ENCODE data around the gene DCUN1D5.

Gene DCUN1D5

DNA sequence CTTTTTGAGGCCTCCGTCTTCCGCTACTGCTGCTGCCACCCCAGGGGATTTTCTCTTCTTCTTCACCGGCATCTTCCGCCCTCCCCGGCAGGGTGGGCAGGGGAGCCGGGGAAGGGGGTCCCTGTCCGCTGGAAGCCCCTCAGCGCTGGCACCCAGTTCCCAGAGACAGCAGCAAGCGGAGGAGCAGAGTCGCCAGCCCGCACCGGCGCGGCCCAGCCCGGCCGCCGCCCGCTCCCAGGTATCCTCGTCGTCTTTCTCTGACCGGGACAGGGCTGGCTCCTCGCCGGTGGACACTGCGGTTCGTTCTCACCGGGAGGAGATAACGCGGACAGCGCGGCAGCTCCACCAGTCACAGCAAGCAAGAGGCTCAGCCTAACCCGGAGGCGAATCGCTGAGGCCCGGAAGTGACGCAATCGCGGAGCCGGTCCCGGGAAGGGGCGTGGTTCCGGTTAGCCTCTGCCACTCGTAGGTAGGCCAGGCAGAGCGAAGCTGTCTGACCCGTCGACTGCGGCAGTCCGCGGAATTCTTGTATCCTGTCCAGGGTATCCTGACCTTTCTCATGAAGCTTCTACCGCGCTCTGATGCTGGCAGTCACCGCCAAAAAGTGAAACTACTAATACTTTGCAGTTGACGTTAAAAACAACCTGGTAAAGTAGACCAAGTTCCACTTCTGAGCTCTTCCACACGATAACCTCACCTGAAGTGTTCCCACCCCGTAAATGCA lies at the start of gene DCUN1D5:
TSS of gene DCUN1D5 (minus strand) at position 360 of the 724 bp plus-strand sequence. CDS start at position 72, 288 bp downstream.
- ATAC-seq, result peak; percentile 99

DNA sequence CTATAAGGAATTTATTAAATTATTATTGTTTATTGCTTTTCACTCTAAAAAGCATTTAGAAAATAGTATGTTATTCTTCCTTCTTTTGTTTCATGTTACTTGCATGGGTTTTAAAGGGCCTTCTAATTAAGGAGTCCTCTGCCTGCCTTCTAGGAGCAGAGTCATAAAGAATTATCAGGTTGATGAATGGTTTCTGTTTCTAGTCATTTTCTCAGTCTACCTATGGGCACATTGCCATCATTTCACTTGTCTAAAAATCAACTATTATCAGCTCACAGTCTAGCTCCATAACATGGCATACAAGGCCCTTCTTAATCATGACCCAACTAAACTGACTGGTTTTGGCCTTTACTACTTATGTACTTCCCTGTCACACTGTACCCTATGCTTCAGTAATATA lies 33.5 kb upstream of the DCUN1D5 start:
- ATAC-seq, result peak in 1 of 2 donors; percentile 36

DNA sequence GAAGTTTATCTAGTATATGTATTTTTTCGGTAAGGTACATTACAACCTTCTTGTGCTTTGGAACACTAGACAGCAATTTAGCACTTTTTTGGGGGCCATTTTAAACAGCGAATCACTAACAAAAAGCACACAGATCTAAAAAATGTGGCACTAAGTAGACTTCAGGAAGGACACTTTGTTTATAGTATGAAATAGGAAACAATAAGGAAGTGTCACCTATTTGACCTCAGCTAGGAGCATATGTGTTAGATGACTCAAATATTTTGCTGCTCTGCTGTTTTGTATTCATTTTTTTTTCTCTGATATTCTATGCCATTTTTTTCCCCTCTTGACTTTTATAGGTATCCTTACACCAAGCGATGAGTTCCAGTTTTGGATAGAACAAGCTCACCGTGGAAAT lies 22.9 kb upstream of the DCUN1D5 start:
- no peak for ATAC-seq

DNA sequence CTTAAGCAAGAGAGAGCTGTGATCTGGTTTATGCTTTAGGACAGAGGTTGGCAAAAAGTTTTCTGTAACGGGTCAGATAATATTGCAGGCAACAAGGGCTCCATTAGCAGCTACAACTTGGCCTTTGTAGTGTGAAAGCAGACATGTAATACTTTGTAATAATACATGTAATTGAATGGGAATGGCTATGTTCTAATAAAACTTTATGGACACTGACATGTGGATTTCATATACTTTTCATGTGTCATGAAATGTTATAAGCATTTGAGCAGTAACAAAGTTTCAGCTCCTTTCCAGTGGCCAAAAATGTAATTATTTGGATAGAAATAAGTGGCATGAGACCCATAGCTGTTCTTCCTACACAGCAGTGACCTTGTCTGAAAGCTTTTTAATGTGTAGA lies 20.4 kb upstream of the DCUN1D5 start:
- no peak for ATAC-seq

DNA sequence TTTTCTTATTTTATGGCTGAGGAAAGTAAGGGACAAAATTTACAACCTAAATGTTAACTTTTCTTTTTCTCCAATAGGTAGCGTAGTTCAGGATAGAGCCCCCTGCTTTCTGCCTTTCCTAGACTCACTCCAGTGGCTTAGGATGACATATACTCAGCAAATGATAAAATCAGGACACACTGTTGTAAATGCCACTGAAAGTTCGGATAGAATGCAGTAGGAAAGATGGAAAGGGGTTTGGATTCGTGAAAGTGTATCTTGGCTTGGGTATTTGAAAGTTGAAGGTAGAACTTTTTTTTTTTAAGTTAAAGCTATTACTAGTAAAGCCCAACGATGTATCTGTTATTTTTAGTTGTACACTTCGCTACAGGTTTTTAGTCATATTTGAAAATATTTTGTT lies 19.4 kb upstream of the DCUN1D5 start:
- ATAC-seq, result no peak

DNA sequence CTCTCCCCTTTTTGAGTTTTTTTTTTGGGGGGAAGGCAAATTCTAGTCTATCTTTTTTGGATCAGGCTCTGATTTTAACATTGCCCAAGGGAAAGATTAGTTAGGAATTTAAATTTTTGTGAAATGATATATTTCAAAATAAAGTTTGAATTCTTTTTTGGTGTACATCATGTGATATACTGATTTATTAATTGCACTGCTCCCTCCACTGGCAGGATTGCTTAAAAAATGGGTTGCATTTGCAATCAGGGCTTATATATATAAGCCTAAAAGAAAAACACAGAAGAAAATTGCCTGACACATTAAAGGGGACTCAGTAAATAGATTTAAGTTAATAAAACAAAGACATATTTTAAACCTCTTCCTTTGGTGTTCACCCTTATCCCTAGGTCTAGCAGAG lies 18.4 kb upstream of the DCUN1D5 start:
- no peak for ATAC-seq

DNA sequence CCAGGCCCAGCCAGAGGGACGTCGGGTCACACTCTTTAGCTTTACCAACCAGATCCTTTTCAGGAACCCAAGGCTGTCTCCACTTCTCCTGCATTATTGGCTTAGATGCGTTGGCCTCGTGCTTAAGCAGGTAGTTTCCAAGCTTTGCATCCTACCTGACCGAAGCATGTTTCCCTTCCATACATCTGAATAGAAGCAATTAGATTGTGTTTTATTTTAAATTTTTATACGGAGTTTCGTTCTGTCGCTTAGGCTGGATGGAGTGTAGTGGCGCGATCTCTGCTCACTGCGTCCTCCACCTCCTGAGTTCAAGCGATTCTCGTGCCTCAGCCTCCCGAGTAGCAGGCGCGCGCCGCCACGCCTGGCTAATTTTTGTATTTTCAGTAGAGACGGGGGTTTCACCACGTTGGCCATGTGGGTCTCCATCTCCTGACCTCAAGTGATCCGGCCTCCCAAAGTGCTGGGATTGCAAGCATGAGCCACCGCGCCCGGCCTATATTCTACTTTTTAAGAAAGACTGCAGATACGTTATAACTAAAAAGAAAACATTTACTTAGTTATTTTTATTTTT lies 17.9 kb upstream of the DCUN1D5 start:
- ATAC-seq, result peak; percentile 2 to 8

DNA sequence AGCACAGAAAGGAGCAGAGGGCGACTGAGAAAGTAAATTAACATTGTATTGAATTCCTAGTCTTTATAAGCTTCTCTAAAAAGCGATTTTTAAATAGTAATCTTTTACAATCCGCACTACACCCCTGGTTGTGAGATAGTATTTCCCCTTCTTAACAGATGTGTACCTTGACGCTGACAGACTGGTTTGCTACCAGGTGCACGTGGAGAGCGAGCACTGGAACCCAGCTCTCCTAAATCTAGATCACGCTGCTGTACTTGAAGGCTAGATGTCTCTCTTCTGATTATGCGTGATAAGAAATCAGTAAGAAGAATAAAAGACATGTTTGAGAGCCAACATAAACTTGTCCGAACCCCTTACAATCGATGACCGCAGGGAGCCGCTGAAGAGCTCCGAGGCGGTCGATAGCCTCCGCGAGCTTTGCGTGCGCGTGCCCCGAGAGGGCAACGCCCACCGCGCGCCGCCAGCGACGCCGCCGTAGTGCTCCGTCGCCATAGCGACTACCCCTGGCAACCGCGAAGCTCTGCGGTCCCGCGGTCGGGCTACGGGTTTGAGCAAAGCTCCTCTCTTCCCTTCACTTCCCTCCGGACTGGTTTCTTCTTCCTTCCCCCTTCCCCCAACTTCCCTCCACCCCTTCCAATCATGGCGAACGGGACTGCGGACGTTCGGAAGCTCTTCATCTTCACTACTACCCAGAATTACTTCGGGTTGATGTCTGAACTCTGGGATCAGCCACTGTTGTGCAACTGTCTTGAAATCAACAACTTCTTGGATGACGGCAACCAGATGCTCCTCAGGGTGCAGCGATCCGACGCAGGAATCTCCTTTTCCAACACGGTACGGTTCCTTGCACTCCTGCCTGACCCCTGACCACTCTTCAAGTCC lies 17.2 kb upstream of the DCUN1D5 start, which contains the start of gene DYNC2H1:
TSS of gene DYNC2H1 (plus strand) at position 494 of the 885 bp plus-strand sequence. CDS start at position 643, 149 bp downstream.
- ATAC-seq, result peak; percentile 98 to 99

DNA sequence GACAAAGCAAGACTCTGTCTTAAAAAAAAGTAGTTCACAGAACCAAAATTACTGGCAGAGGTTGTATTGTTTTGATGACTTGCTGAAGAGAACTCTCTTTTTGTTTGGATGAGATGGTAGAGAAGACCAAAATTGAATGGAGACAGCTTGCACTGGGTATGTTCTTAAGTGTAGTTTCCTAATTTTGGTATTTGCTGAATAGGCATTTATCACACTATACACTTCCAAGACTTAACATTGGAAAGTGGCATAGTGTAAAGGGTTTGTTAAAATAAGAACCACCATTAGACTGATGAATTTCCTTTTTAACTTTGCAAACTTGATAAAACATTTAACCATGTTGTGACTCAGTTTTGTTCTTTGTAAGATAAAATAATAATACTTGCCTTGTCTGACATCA lies 5.3 kb upstream of the DCUN1D5 start:
- no peak for ATAC-seq

DNA sequence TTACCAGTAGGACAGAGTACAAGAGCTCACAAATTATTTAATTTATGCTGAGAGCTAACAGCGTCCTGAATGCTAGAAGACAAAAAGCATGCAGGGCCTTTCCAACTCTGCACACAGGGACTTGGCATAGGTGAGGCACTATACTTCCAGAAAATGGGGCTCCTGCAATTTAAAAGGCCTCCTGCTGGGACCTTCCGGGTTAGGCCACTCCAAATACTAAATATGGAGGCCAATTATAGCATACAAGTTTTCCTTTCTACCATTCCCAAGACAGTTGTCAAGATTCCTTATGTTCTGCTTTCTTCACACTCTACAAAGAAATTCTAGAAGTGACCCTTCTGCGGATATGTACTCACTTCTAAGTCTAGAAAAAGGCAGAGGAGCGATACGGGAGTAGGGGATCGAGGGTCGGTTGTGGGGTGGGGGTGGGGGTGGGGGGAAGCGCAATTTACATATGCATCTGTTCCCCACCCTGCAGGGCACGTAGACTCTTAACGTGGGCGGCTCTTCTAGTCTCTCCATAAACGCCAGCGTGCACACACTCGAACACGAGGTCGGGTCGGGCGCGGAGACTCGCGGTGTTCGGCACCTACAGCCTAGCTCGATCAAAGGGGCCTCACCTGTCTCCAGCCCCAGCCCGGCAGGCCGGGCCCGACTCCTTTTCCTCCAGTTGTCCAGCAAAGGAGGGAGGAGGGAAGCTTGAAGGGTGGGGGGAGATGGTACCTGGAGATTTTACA lies 728 bp downstream of the DCUN1D5 start:
- peak; percentile 46 to 59 for ATAC-seq

DNA sequence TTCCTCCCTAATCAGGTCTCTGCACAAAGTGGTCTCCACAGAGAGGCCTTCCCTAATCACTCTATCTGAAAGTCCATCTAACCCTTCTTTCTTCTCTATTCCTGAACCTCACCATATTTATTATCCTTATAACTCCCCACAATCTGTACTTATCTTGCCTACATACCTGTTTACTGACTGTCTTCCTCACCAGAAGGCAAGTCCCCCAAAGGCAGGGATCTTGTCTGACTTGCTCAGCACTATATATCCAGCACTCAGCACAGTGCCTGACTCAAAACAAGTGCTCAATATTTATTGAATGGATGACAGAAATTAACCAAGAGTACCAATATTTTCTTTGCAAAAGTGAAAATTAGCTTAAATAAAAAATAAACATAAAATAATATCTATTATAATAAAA lies 5.5 kb downstream of the DCUN1D5 start:
- ATAC-seq, result no peak

DNA sequence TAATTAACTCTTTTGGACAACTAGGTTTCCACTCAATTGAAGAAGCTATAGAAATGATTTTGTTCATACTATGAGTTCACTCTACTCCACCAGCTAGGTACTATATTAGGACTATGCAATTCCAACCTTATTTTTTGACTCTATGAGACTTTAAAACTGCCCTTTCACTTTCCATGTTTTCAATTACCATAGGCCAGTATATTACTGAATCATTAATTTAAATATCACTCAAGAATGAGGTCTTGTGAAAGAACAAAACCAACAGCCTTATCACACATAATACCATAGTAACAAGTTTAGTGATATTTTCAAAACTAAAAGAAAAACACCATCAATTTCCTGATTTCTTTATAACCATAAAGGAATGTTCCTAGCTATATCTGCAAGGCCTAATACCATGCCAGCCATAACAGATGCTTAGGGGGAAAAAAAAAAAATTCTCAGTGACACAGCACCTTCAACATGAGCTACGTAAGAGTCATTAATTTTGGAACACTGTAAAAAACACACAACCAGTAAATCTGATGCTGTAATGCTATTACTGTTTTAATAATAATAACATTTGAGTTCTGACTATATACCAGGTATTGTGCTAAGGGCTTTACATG lies 6.1 kb downstream of the DCUN1D5 start:
- ATAC-seq, result no peak

DNA sequence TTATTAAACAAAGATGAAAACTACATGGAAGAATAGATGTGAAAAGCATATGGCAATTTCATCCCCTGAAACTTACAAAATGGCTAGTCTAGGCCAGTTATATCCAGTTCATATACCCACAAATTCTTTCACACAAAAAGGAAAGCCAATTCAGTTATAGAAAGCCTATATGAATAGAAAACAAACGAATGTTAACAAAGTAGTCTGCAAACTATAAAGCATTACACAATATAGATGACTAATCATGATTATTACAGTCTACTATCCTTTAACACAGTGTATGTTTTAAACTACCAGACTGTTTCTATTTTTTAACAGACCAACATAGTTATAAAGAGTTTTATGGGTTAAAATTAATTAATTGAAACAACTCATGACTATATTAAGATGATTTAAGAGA lies 12.1 kb downstream of the DCUN1D5 start:
- ATAC-seq, result no peak

DNA sequence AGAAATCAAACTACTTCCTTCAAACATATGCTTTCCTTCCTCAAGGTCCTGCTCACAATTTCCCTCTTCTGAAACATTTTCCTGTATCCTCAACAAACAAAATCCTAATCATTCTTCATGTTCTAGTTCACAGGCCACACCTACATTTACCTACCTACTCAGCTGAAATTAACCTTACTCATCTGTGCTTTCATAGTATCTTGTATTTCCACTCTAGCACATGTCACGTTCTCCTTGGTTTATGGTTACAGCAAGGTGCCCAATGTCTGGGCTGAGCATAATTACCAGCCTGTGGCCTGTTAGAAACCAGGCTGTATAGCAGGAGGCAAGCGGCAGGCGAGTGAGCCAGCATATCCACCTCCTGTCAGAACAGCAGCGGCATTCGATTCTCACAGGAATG lies 13.2 kb downstream of the DCUN1D5 start:
- no peak for ATAC-seq

DNA sequence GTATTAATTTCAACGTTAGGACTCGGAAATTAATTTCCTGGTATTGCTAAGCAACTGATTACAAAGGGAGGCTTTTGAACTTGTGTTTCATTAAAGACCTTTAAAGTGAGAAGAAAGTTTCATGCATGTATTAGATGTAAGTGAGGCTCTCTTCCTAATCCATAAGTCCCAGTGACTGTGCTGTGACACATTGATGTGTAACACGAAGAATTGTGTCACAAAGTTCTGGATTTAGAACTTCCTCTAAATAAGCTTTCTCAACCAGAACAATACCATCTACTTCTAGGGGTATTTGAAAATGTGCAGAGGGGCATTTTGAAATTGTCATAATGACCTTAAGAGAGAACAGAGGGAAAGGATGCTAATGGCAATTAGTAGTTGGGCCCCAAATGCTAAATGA lies 14.4 kb downstream of the DCUN1D5 start:
- ATAC-seq, result no peak

DNA sequence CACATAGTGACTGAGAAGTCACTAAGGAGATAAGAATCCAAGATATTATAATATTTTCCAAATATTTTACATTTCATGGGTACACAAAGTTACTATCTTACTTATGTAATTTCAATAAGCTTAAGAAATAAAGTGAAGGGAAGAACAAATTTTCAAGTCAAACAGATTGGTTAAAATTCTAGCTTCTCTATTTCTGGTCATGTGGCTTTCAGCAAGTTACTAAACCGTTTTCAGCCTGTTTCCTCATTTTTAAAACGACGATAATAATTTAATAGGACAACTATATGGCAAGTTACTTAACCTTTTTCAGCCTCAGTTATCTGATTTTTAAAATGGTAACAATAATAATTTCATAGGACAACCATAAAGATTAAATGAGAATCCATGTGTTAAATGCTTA lies 15.6 kb downstream of the DCUN1D5 start:
- ATAC-seq, result no peak

DNA sequence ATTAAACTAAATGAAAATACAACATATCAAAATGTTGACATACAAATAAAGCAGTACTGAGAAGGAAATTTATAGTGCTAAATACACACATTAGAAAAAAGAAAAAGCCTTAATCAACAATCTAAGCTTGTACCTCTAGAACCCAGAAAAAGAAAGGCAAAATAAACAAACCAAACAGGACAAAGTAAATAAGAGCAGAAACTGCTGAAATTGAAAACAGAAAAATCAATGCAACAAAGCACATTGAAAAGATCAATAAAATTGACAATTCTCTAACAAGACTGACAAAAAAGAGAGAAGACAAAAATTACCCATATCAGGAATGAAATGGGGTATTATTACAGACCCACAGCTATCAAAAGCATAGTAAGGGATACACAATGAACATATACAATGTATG lies 21.0 kb downstream of the DCUN1D5 start:
- ATAC-seq, result no peak

DNA sequence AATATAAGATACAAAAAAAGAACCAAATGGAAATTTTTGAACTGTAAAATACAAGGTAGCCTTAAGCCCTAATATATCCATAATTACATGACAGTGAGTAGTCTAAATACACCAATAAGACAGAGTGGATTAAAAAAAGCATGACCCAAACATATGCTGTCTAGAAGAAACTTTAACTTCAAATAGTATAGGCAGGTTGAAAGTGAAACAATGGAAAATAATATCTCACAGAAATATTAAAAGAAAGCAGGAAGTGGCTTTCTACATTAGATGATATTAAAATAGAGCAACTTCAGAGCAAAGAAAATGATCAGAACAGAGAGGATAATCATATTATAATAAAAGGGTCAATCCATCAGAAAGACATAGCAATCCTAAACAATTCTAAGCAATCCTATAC lies 21.8 kb downstream of the DCUN1D5 start:
- peak; percentile 70 to 78 for ATAC-seq

DNA sequence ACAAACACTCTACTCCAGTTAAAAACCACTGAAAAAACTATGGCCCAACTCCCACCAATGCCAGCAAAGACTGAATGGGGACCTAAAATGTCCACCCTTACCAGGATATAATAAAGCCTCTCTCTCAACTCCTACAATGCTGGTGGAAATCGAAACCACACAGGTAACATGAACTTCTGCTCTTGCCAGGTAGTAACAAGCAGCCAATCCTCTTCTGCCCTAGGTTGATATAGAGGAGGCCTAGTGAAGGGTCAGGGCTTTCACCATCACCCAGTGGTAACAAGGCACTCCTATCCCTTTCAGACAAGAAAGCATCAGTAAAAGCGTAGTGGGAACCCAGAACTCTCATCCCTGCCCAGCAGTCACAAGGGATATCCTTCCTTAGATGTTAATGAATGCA lies 22.6 kb downstream of the DCUN1D5 start:
- no peak for ATAC-seq

DNA sequence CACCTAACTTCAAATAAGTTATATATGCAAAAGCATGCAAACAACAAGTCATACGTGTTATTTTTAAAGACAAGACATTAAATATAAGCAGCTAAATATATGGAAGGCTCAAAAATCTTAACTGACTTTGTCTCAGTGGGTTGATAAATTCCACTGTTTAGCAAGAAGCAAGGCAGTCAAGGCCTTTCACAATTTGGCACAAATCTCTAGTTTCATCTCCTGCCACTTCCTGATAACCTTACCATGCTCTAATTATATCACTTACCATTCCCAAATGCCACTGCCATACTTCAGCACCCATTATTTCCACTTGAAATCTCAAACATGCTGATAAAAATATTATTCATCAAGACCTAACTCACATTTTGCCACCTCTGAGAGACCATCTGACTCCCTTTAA lies 24.8 kb downstream of the DCUN1D5 start:
- no peak for ATAC-seq

DNA sequence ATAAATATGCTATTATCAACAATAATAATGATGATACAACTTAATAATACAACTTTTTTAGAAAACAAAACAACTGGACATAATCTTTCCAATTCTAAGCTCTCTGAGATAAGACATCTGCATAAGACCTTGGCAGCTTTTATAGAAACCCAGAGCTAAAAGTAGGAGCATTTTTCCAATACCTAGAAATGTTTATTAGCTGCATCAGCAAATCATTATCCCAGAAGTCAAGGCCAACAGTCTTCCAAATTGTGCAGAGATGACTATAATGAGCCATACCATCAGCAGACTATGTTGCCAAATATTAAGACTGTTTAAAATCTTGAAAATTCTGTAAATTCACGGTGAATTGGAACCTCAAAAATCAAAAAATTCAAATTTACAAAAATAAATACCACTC lies 30.3 kb downstream of the DCUN1D5 start:
- ATAC-seq, result no peak

DNA sequence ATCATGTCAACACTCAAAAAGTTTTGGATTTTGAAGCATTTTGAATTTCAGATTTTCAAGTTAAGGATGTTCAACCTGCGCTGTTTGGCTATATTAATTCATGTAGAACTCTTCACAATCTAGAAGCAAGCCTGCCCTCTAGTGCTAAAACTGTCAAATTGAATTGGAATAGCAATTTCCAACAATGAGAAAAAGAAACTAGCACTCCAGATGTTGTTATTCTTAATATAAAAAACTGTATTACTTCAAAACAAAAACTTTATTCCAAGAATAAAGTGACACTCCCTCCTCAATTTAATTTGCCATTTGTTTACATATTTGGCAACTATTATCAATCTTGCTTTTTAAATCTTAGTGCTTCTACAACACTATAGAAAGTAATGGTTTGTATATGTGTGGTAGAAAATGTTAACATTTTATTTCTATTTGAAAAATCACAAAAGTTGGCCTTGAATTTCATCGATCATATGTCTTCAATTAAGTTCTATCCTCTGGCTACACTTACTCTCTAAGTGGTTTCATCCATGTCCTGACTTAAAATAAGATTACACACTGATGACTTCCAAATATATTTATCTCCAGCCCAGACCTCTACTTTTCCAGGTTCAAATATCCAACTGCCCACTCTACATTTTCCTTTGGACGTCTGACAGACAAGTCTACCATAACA lies 36.6 kb downstream of the DCUN1D5 start:
- ATAC-seq, result peak in 1 of 2 donors; percentile 36

All from activated CD4-positive, CD25-positive, alpha-beta regulatory T cell treated with anti-CD3 and anti-CD28 coated beads, Interleukin-2, amount 50 U/mL, for 24 hours (primary cell).